ENCODE results near the gene TBX18.

The TBX18 gene

GRCh38 chr6:84766799-84767525 lies 2.6 kb upstream of the TBX18 start:
- CTCF ChIA-PET = interaction anchor here (2.8 kb wide), 1 partner anchor 8 kb away, joined by 7 read pairs; no protein-coding TSS in a partner anchor
- Histone ChIP-seq H3K36me3 (ENCODE audit: control insufficient read depth in 2 of 2, insufficient read depth in 1 of 2, low read length in 2 of 2) (no peaks in the 10 kb centered on the region), H3K4me1 (ENCODE audit: control insufficient read depth, insufficient read depth, low read length) (peaks cover 6% of the 10 kb centered on the region), H3K9me3 (ENCODE audit: control insufficient read depth, insufficient read depth, low read depth, low read length) (no peaks in the 10 kb centered on the region), H3K27ac (ENCODE audit: extremely low read depth, low read depth, low read length) (no peak overlapping the region), H3K4me3 (ENCODE audit: low read depth, low read length) (no peak overlapping the region)
- POLR2A ChIA-PET = no interaction called here
- TF ChIP-seq REPIN1 (tag by site-specific recombination; IDR thresholded peaks at IDR 0.05; ENCODE audit: low read depth) = no peak
- no peak for TF ChIP-seq ZNF394 (tag by site-specific recombination; IDR thresholded peaks at IDR 0.05; ENCODE audit: borderline replicate concordance)
- TF ChIP-seq ZNF677 (tag by site-specific recombination; IDR thresholded peaks at IDR 0.05) = no peak
- no peak for TF ChIP-seq TCF7L2 (IDR thresholded peaks at IDR 0.05; ENCODE audit: borderline replicate concordance, low read depth, low read length)
- no peak for TF ChIP-seq ZSCAN5A (tag by site-specific recombination; IDR thresholded peaks at IDR 0.05)
- no peak for TF ChIP-seq ZBTB20 (tag by site-specific recombination; IDR thresholded peaks at IDR 0.05)
- TF ChIP-seq ZNF792 (tag by site-specific recombination; IDR thresholded peaks at IDR 0.05) = no peak
- no peak for TF ChIP-seq HOXC10 (CRISPR knock-in tag; IDR thresholded peaks at IDR 0.05)
- no peak for TF ChIP-seq ZNF530 (tag by site-specific recombination; IDR thresholded peaks at IDR 0.05; ENCODE audit: low read depth)
- TF ChIP-seq ZNF777 (tag by site-specific recombination; IDR thresholded peaks at IDR 0.05; ENCODE audit: borderline replicate concordance) = no peak
- TF ChIP-seq HIC1 (tag by site-specific recombination; IDR thresholded peaks at IDR 0.05) = no peak
- TF ChIP-seq TRIM28 (IDR thresholded peaks at IDR 0.05; ENCODE audit: borderline replicate concordance, low read length) = no peak
- TF ChIP-seq YY2 (tag by site-specific recombination; IDR thresholded peaks at IDR 0.05) = no peak
- no peak for TF ChIP-seq ZNF112 (tag by site-specific recombination; IDR thresholded peaks at IDR 0.05)
- TF ChIP-seq ZNF621 (tag by site-specific recombination; IDR thresholded peaks at IDR 0.05) = no peak
- TF ChIP-seq ZNF514 (tag by site-specific recombination; IDR thresholded peaks at IDR 0.05) = no peak
- no peak for TF ChIP-seq PBX3 (CRISPR knock-in tag; IDR thresholded peaks at IDR 0.05)

- CTCF ChIA-PET = interaction anchor here (2.8 kb wide), 1 partner anchor 8 kb away, joined by 7 read pairs; no protein-coding TSS in a partner anchor
- H3K4me1 ChIP-seq (ENCODE audit: control insufficient read depth, insufficient read depth, low read length) = peaks cover 6% of the 10 kb centered on the region
- POLR2A ChIA-PET = no interaction called here
- H3K36me3 ChIP-seq (ENCODE audit: control insufficient read depth in 2 of 2, insufficient read depth in 1 of 2, low read length in 2 of 2) = no peaks in the 10 kb centered on the region
- no peak overlapping the region for H3K27ac ChIP-seq (ENCODE audit: extremely low read depth, low read depth, low read length)
- no peak for TF ChIP-seq AEBP2 (tag by site-specific recombination; IDR thresholded peaks at IDR 0.05; ENCODE audit: borderline replicate concordance)
- no peak for TF ChIP-seq ZNF112 (tag by site-specific recombination; IDR thresholded peaks at IDR 0.05)
- TF ChIP-seq ZBTB8A (tag by site-specific recombination; IDR thresholded peaks at IDR 0.05) = no peak
- no peak for TF ChIP-seq ZNF155 (tag by site-specific recombination; IDR thresholded peaks at IDR 0.05)
- TF ChIP-seq MEIS1 (CRISPR knock-in tag; IDR thresholded peaks at IDR 0.05; ENCODE audit: borderline replicate concordance) = no peak
- TF ChIP-seq SETDB1 (IDR thresholded peaks at IDR 0.05; ENCODE audit: insufficient read length, low read length) = no peak
- no peak for TF ChIP-seq ZIC2 (tag by site-specific recombination; IDR thresholded peaks at IDR 0.05)
- TF ChIP-seq ZNF311 (tag by site-specific recombination; IDR thresholded peaks at IDR 0.05; ENCODE audit: borderline replicate concordance) = no peak
- no peaks in the 10 kb centered on the region for H3K9me3 ChIP-seq (ENCODE audit: control insufficient read depth, insufficient read depth, low read depth, low read length)
- H3K4me3 ChIP-seq (ENCODE audit: low read depth, low read length) = no peak overlapping the region
These were observed 1.9 kb upstream of the TBX18 start for GRCh38 chr6:84766118-84766798.
